Measurements from ENCODE around the gene ADAM29.

- TF ChIP-seq CTCF (IDR thresholded peaks at IDR 0.05), result no peak
- TF ChIP-seq POLR2AphosphoS5 (IDR thresholded peaks at IDR 0.05), result no peak
Measured at GRCh38 chr4:175017751-175018150, 99.6 kb downstream of the ADAM29 start.

Data from sigmoid colon (tissue), 4 donors.